DND-41 (cell line): ENCODE results near the gene MACROD1.
A peak's percentile ranks its signal among the peaks of the same experiment; 100 is the strongest.

ENCODE experiments used
- ATAC-seq: fragments of 200-7000 bp; cut with Tn5 transposase; 3 replicates; pipeline ENCODE4 v1.9.1; 2021; ENCODE audit warnings: low read depth; ENCODE audit not compliant: insufficient read depth
- DNase-seq: peaks from one replicate; pipeline ENCODE4 v3.0.0-alpha.2; 2020
- H2AFZ ChIP-seq: 2 replicates; pipeline ENCODE4 v1.6.0; 2012; ENCODE audit warnings: low read depth, low read length
- H3K27ac ChIP-seq: 2 replicates; pipeline ENCODE4 v1.5.1; 2012; ENCODE audit warnings: low read length, inconsistent platforms
- H3K27me3 ChIP-seq: fragments of 200-600 bp; sonication (generic); 2 replicates; pipeline ENCODE4 v1.6.0; 2012; ENCODE audit warnings: low read length, mild to moderate bottlenecking, inconsistent platforms; ENCODE audit not compliant: insufficient read depth, poor library complexity
- H3K36me3 ChIP-seq: 2 replicates; pipeline ENCODE4 v1.5.1; 2012; ENCODE audit warnings: low read length, inconsistent platforms; ENCODE audit not compliant: insufficient read depth
- H3K4me1 ChIP-seq: 2 replicates; pipeline ENCODE4 v1.5.1; 2012; ENCODE audit warnings: mild to moderate bottlenecking, low read length; ENCODE audit not compliant: insufficient read depth
- H3K4me2 ChIP-seq: 2 replicates; pipeline ENCODE4 v1.6.0; 2012; ENCODE audit warnings: mild to moderate bottlenecking, moderate library complexity, low read length, inconsistent platforms; ENCODE audit not compliant: insufficient read depth
- H3K4me3 ChIP-seq, 2 experiments: fragments of 200-600 bp in 1 of 2; shearing (Covaris generic) in 1 of 2; 2 replicates each; pipeline ENCODE4 v1.5.1; 2012 to 2016; ENCODE audit warnings: inconsistent platforms in 2 of 2, low read length in 2 of 2, mild to moderate bottlenecking in 2 of 2, low read depth in 1 of 2, moderate library complexity in 1 of 2
- H3K79me2 ChIP-seq: 2 replicates; pipeline ENCODE4 v1.6.0; 2012; ENCODE audit warnings: low read length, inconsistent platforms; ENCODE audit not compliant: insufficient read depth
- H3K9ac ChIP-seq: 2 replicates; pipeline ENCODE4 v1.6.0; 2012; ENCODE audit warnings: low read depth, mild to moderate bottlenecking, inconsistent platforms, low read length, moderate library complexity
- H3K9me3 ChIP-seq: 2 replicates; pipeline ENCODE4 v1.5.1; 2012; ENCODE audit warnings: low read length, moderate library complexity, mild to moderate bottlenecking, inconsistent platforms; ENCODE audit not compliant: insufficient read depth, severe bottlenecking
- H4K20me1 ChIP-seq: 2 replicates; pipeline ENCODE4 v1.6.0; 2012; ENCODE audit warnings: low read length; ENCODE audit not compliant: insufficient read depth
- CTCF ChIP-seq: IDR thresholded peaks from 2 replicates; pipeline ENCODE4 v1.5.1; 2012; ENCODE audit warnings: borderline replicate concordance, low read length, moderate library complexity, mild to moderate bottlenecking; ENCODE audit not compliant: poor library complexity, severe bottlenecking; ENCODE audit errors: extremely low read depth
- EZH2 ChIP-seq: IDR thresholded peaks from 3 replicates; pipeline ENCODE4 v1.6.1; 2012; ENCODE audit warnings: borderline replicate concordance, low read depth, mild to moderate bottlenecking, moderate library complexity, low read length, inconsistent platforms; ENCODE audit not compliant: severe bottlenecking

The MACROD1 gene

GRCh38 chr11:64207256-64208085 is 41.6 kb upstream of the MACROD1 start:
- H3K4me1 ChIP-seq: peaks cover 46% of the 10 kb centered on the region
- peak overlapping the region; percentile 93 for H3K27ac ChIP-seq
- peak overlapping the region; percentile 52 to 86 for H3K4me3 ChIP-seq
- H4K20me1 ChIP-seq: peaks cover 32% of the 10 kb centered on the region
- peak; percentile 93 for DNase-seq
- H3K9me3 ChIP-seq: no peaks in the 10 kb centered on the region
- peaks cover 78% of the 10 kb centered on the region for H3K36me3 ChIP-seq
- TF ChIP-seq CTCF (peak; percentile 21), EZH2 (no peak)
- H2AFZ ChIP-seq: peak overlapping the region; percentile 62
- ATAC-seq: peak; percentile 72
- H3K27me3 ChIP-seq: no peaks in the 10 kb centered on the region
- H3K79me2 ChIP-seq: peaks cover 22% of the 10 kb centered on the region
- H3K4me2 ChIP-seq: peak overlapping the region; percentile 93
- peak overlapping the region; percentile 88 for H3K9ac ChIP-seq

- Histone ChIP-seq H3K79me2 (peaks cover 26% of the 10 kb centered on the region), H2AFZ (peak within 1 kb of the TSS; percentile 62), H3K27ac (peak within 1 kb of the TSS; percentile 93), H3K4me3 (peak within 1 kb of the TSS; percentile 52 to 86), H3K9me3 (no peaks in the 10 kb centered on the region), H3K4me2 (peak within 1 kb of the TSS; percentile 93), H4K20me1 (peaks cover 37% of the 10 kb centered on the region), H3K9ac (peak within 1 kb of the TSS; percentile 88), H3K4me1 (peaks cover 46% of the 10 kb centered on the region), H3K36me3 (peaks cover 78% of the 10 kb centered on the region), H3K27me3 (no peaks in the 10 kb centered on the region)
- peak; percentile 96 for DNase-seq
- ATAC-seq: peak; percentile 85
- no peak for TF ChIP-seq EZH2
- peak; percentile 50 for TF ChIP-seq CTCF
Measured at GRCh38 chr11:64206457-64207255, 40.7 kb upstream of the MACROD1 start, which contains the start of gene FERMT3. TSS of gene FERMT3 (plus strand) at chr11:64206721. CDS start at chr11:64207365, 644 bp downstream.

GRCh38 chr11:64204464-64204989 is 38.6 kb upstream of the MACROD1 start:
- Histone ChIP-seq H3K27me3 (no peaks in the 10 kb centered on the region), H2AFZ (no peak overlapping the region), H3K9ac (no peak overlapping the region), H3K4me1 (peaks cover 46% of the 10 kb centered on the region), H3K36me3 (peaks cover 79% of the 10 kb centered on the region), H3K79me2 (peaks cover 41% of the 10 kb centered on the region), H3K4me2 (no peak overlapping the region), H4K20me1 (peaks cover 49% of the 10 kb centered on the region), H3K27ac (peak overlapping the region; percentile 21; the same call in 1 of the 2 replicates), H3K9me3 (no peaks in the 10 kb centered on the region), H3K4me3 (no peak overlapping the region)
- TF ChIP-seq EZH2 (no peak), CTCF (peak; percentile 93)
- ATAC-seq: peak; percentile 38
- peak; percentile 88 for DNase-seq
